Activated naive CD8-positive, alpha-beta T cell treated with anti-CD3 and anti-CD28 coated beads, Interleukin-2, amount 50 U/mL, for 24 hours (primary cell): Measurements from ENCODE around the gene DYRK4.
"Not testable (repeated sequence)": the region's sequence is repeated elsewhere in the genome, so short reads cannot be mapped to it uniquely, and the experiment has no call there.

Source experiments
- ATAC-seq: fragments of 150-1000 bp; cut with Tn5 transposase; one replicate; pipeline ENCODE4 v1.10.0; 2021
- DNase-seq: peaks from one replicate; pipeline ENCODE4 v3.0.0; 2021
- H3K27ac Mint-ChIP-seq: one replicate; pipeline ENCODE4 v1.8.0; 2021; ENCODE audit warnings: mild to moderate bottlenecking, mixed read lengths
- H3K27me3 Mint-ChIP-seq: one replicate; pipeline ENCODE4 v1.8.0; 2021; ENCODE audit warnings: mixed read lengths
- H3K36me3 Mint-ChIP-seq: one replicate; pipeline ENCODE4 v1.8.0; 2021; ENCODE audit warnings: low read depth, mixed read lengths
- H3K4me1 Mint-ChIP-seq: one replicate; pipeline ENCODE4 v1.8.0; 2021; ENCODE audit warnings: mixed read lengths
- H3K4me3 Mint-ChIP-seq: one replicate; pipeline ENCODE4 v1.8.0; 2021; ENCODE audit warnings: mild to moderate bottlenecking, moderate library complexity, mixed read lengths
- H3K9me3 Mint-ChIP-seq: one replicate; pipeline ENCODE4 v1.8.0; 2021; ENCODE audit warnings: mixed read lengths

Gene DYRK4, protein sequence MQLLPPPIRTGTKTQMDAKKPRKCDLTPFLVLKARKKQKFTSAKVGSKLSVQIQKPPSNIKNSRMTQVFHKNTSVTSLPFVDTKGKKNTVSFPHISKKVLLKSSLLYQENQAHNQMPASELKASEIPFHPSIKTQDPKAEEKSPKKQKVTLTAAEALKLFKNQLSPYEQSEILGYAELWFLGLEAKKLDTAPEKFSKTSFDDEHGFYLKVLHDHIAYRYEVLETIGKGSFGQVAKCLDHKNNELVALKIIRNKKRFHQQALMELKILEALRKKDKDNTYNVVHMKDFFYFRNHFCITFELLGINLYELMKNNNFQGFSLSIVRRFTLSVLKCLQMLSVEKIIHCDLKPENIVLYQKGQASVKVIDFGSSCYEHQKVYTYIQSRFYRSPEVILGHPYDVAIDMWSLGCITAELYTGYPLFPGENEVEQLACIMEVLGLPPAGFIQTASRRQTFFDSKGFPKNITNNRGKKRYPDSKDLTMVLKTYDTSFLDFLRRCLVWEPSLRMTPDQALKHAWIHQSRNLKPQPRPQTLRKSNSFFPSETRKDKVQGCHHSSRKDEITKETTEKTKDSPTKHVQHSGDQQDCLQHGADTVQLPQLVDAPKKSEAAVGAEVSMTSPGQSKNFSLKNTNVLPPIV

DNA sequence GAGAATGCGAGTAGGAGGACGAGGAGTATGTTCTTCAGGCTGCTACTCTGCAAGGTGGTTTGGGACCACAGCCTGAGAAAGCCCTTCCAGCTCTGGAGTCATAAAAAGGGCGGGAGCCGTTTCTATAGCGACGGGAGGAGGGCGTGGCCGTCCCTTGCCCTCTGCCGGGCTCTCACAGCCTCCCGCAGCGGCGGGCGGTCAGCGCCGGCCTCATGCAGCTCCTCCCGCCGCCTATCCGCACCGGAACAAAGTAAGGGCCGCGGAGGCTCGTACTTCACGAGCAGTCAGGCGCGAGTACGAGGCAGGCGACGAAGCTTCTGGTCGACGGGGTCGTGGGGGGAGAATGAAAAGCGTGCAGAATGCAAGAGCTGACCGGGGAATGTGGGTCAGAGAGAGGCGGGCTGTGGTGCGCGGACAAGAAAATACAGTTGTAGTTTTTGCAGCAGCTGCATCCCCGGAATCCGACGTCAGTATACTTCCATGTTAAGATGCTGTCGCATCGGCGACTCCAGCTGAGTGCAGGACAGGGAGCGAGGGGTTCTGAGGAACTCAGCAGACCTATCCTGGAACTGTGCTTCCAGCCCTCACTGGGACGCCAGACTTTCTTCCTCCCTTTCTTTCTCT is at the start of gene DYRK4:
Gene DYRK4 (plus strand): TSS at position 175 of the 624 bp plus-strand sequence. CDS start 38 bp downstream, at position 213.
- H3K27ac Mint-ChIP-seq = no peak within 1 kb of the TSS
- H3K4me3 Mint-ChIP-seq = no peak within 1 kb of the TSS
- no peaks in the 10 kb centered on the region for H3K9me3 Mint-ChIP-seq
- H3K4me1 Mint-ChIP-seq = peaks cover 16% of the 10 kb centered on the region
- no peak for DNase-seq
- no peak for ATAC-seq
- peaks cover 9% of the 10 kb centered on the region for H3K27me3 Mint-ChIP-seq
- peaks cover 11% of the 10 kb centered on the region for H3K36me3 Mint-ChIP-seq

GRCh38 chr12:4518106-4518728 is 43.8 kb upstream of the DYRK4 start:
- no peaks in the 10 kb centered on the region for H3K4me1 Mint-ChIP-seq
- no peaks in the 10 kb centered on the region for H3K27me3 Mint-ChIP-seq
- no peaks in the 10 kb centered on the region for H3K9me3 Mint-ChIP-seq
- H3K27ac Mint-ChIP-seq = no peak overlapping the region
- H3K4me3 Mint-ChIP-seq = no peak overlapping the region
- DNase-seq (no peak), ATAC-seq (no peak)
- peaks cover 23% of the 10 kb centered on the region for H3K36me3 Mint-ChIP-seq

DNA sequence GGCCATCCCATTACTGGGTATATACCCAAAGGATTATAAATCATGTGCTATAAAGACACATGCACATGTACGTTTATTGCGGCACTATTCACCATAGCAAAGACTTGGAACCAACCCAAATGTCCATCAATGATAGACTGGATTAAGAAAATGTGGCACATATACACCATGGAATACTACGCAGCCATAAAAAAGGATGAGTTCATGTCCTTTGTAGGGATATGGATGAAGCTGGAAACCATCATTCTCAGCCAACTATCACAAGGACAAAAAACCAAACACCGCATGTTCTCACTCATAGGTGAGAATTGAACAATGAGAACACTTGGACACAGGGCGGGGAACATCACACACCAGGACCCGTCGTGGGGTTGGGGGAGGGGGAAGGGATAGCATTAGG is 38.6 kb upstream of the DYRK4 start:
- H3K4me3 Mint-ChIP-seq, DNase-seq, H3K9me3 Mint-ChIP-seq, H3K27ac Mint-ChIP-seq, ATAC-seq, H3K27me3 Mint-ChIP-seq, H3K4me1 Mint-ChIP-seq: not testable (repeated sequence)
- H3K36me3 Mint-ChIP-seq = peaks cover 16% of the 10 kb centered on the region

DNA sequence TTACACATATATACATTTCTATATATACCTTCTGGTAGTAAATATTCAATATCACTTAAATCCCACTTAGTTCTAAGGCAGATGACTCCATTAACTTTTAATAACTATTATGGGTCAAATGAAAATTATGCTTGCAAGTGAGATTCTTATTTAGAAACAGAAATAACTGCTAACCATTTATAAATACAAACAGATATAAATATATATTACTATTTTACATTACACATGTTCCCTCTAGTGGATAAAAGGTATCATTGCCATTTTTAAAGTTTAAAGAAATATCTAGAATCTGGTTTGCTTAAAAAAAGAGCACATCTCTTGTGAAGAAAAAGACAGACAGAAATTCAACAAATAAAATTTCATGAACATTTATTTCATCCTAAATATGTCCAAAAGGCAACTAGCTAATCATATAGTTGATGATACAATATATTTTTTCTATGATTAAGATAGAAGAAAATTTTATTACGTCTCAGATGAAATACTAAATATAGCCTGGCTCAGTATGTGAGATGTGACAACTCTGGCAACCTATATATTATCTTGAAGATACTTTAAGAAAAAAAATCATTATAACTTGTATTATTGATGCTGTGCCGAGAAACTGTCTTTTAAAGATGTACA is 35.0 kb upstream of the DYRK4 start:
- Mint-ChIP-seq H3K4me3 (no peak overlapping the region), H3K4me1 (peaks cover 3% of the 10 kb centered on the region), H3K36me3 (peaks cover 21% of the 10 kb centered on the region), H3K27ac (no peak overlapping the region), H3K27me3 (no peaks in the 10 kb centered on the region), H3K9me3 (no peaks in the 10 kb centered on the region)
- DNase-seq = no peak
- no peak for ATAC-seq

GRCh38 chr12:4530160-4530559 is 31.8 kb upstream of the DYRK4 start:
- no peak for DNase-seq
- Mint-ChIP-seq H3K4me3 (no peak overlapping the region), H3K27ac (no peak overlapping the region), H3K9me3 (no peaks in the 10 kb centered on the region), H3K4me1 (peaks cover 3% of the 10 kb centered on the region), H3K27me3 (no peaks in the 10 kb centered on the region), H3K36me3 (peaks cover 7% of the 10 kb centered on the region)
- ATAC-seq = no peak

DNA sequence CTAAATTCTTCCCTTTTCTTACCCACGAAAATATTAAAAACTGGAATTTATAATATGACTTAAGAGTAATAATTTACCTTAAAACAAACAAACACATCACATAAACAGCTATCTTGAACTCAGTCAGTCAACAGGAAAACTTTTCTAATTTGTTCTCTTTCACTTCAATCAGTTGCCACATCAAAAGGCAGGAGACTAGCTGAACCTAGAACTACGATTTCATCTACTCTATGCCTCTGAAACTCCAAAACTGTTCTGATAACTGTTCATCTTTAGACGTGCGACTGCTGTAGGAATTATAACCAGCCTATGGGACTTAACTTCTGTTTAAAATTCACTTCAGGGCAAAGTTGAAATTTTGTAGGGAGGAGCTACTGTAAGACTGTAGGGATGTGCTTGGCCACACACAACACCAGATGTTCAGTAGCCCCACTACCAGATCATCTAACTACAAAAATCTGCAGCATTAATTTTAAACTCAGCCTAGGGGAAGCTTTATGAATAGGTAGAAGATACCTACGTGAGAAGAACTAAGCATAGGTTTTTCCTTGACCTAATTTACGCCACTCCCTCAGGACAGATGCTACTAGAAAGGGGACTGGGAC is 30.9 kb upstream of the DYRK4 start:
- H3K9me3 Mint-ChIP-seq = no peaks in the 10 kb centered on the region
- ATAC-seq (no peak), DNase-seq (no peak)
- peaks cover 3% of the 10 kb centered on the region for H3K4me1 Mint-ChIP-seq
- H3K27ac Mint-ChIP-seq = no peak overlapping the region
- H3K27me3 Mint-ChIP-seq = no peaks in the 10 kb centered on the region
- H3K36me3 Mint-ChIP-seq = peaks cover 5% of the 10 kb centered on the region
- no peak overlapping the region for H3K4me3 Mint-ChIP-seq

DNA sequence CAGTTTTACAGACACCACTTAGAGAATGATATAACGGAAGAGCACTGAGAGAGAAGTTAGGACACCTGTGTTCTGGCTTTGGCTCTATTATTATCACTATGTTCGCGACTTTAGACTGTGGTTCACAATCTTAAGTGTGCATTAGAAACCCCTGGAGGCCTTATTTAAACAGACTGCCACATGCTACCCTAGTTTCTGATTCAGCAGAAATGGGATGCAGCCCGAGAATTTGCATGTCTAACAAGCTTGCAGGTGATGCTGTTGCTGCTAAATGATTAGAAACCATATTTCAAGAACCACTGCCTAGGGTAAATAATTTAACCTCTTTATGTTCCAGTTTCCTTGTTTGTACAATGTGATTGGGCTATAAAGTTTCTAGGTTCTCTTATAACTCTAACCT is 26.9 kb upstream of the DYRK4 start:
- no peak overlapping the region for H3K4me3 Mint-ChIP-seq

DNA sequence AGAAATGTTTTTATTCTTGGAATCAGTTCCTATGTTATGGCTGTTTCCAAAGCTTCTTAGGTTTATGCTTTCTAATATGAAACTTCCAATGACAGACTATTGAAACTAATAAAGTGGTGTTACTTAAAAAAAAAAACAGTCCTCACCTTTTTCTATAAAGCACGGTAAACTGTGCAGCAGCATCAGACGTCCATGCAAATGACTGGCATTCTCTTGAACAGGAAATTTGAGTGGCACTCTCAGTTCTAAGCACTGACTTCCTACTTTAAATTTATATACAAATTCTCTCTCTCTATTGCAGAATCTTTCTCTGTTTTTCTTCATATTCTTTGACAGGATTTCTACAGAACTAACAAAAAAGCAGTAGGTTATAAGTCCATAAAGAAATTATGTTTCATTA is 26.1 kb upstream of the DYRK4 start:
- no peaks in the 10 kb centered on the region for H3K27me3 Mint-ChIP-seq
- ATAC-seq = no peak
- H3K9me3 Mint-ChIP-seq = no peaks in the 10 kb centered on the region
- no peak overlapping the region for H3K27ac Mint-ChIP-seq
- H3K4me1 Mint-ChIP-seq = peaks cover 28% of the 10 kb centered on the region
- no peak overlapping the region for H3K4me3 Mint-ChIP-seq
- H3K36me3 Mint-ChIP-seq = peaks cover 3% of the 10 kb centered on the region
- DNase-seq = no peak

More for the DNA sequence above, 26.9 kb upstream of the DYRK4 start:
- ATAC-seq (no peak), DNase-seq (no peak)
- Mint-ChIP-seq H3K27me3 (no peaks in the 10 kb centered on the region), H3K4me1 (peaks cover 28% of the 10 kb centered on the region), H3K36me3 (peaks cover 3% of the 10 kb centered on the region), H3K9me3 (no peaks in the 10 kb centered on the region), H3K27ac (no peak overlapping the region)

DNA sequence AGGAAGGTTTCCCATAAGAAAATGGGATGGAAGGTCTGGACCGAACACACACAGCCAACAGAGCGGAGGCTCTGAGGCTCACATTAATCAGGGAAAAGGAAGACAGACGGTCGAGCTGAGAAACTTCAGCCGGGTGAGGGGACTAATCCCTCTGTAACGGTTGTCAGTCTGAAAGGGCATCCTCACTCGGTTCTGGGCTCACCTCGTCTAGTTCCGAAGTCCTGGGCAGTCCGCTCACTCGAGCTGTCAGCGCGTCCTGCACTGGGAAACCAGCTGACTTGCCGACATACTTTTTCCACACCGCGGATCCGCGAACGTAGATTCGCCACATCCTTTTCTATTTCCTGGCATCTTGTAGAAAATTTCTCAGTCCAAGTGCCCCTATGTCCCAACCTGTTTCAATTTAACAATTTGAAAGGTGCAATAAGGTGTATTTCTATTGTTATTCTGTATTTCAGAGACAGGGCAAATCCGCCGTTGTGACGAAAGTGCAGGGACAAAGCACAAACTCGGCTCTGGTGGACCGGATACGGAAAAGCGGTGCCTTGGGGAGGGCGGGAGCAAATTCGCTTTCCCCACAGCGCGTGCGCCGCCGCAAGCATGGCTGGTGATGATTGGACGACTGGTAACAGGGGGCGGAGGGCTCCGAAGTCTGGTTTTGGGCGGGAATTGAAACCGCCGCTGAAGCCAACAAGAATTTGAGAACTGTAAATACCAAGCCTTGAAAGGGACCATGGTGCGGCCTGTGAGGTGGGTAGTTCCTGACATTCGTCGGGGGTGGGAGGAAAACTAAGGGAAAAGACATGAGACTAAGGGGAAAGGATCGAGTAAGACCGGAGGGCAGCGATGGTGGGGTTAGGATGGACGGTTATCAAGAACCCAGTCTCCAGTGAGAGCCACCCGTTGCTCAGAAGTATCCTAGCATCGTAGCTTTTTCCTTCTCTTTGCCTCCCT is 23.5 kb upstream of the DYRK4 start, which contains the start of gene RAD51AP1:
Gene RAD51AP1 (plus strand): TSS at position 684 of the 954 bp plus-strand sequence. CDS start 50 bp downstream, at position 734.
- Mint-ChIP-seq H3K4me1 (peaks cover 26% of the 10 kb centered on the region), H3K27me3 (no peaks in the 10 kb centered on the region), H3K27ac (peak within 1 kb of the TSS; percentile 99), H3K4me3 (peak within 1 kb of the TSS; percentile 97), H3K36me3 (peaks cover 7% of the 10 kb centered on the region), H3K9me3 (no peaks in the 10 kb centered on the region)
- peak; percentile 98 for ATAC-seq
- DNase-seq = peak; percentile 94

GRCh38 chr12:4539167-4539870 is 22.7 kb upstream of the DYRK4 start:
- ATAC-seq = no peak
- H3K9me3 Mint-ChIP-seq = no peaks in the 10 kb centered on the region
- peak overlapping the region; percentile 97 for H3K4me3 Mint-ChIP-seq
- peaks cover 15% of the 10 kb centered on the region for H3K36me3 Mint-ChIP-seq
- DNase-seq = no peak
- peak overlapping the region; percentile 99 for H3K27ac Mint-ChIP-seq
- H3K27me3 Mint-ChIP-seq = no peaks in the 10 kb centered on the region
- H3K4me1 Mint-ChIP-seq = peaks cover 26% of the 10 kb centered on the region

DNA sequence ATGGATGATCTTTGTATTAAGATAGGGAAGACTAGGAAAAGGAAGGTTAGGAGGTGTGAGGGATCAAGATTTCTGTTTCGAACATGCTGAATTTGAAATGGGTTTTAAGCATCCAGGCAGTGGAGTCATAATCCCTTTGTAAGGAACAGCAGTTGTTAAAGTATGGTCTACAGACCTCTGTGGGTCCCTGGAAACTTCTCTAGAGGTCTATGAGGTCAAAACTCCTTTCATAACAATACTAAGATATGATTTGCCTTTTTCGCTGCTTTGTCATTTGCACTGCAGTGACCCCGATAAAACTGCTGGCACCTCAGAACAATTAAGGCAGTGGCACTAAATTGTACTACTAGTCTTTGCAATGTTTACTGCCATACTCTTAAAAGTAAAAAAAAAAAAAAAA is 21.8 kb upstream of the DYRK4 start:
- Mint-ChIP-seq H3K4me1 (peaks cover 26% of the 10 kb centered on the region), H3K27me3 (no peaks in the 10 kb centered on the region), H3K36me3 (peaks cover 22% of the 10 kb centered on the region), H3K9me3 (no peaks in the 10 kb centered on the region), H3K27ac (peak overlapping the region; percentile 23), H3K4me3 (peak overlapping the region; percentile 97)
- ATAC-seq (no peak), DNase-seq (no peak)

DNA sequence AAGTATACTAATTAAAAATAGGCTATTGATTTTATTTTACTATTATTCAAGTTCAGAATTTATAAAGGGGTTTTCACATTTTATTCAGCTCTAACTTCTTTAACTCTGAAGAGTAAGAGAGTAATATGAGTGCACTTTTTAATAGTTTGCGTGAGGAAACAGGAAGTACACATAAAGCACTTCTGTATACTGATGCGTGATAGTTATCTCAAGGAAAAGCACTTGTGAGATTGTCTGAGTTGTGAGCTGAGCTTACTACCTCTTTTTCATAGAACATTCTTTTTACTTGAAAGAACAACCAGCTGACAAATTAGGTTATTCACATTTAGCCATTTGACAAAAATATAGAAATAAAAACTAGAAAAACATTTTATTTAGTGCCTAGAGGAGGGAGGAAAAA is 21.4 kb upstream of the DYRK4 start:
- ATAC-seq (no peak), DNase-seq (no peak)
- Mint-ChIP-seq H3K9me3 (no peaks in the 10 kb centered on the region), H3K27me3 (no peaks in the 10 kb centered on the region), H3K36me3 (peaks cover 24% of the 10 kb centered on the region), H3K27ac (no peak overlapping the region), H3K4me1 (peaks cover 26% of the 10 kb centered on the region), H3K4me3 (no peak overlapping the region)
